Mesodermal cell (in vitro differentiated cells): ENCODE data around the gene UGT2B10. TPM values are rescaled to one million over a fixed set of nuclear protein-coding genes. Genes with fewer than 3 reads are reported as not detected.
"Not testable (repeated sequence)": the region's sequence is repeated elsewhere in the genome, so short reads cannot be mapped to it uniquely, and the experiment has no call there.

Experiments
- H3K27ac ChIP-seq: 2 replicates; pipeline ENCODE4 v1.7.0; 2013; ENCODE audit warnings: mild to moderate bottlenecking, low read depth, low read length, moderate library complexity; ENCODE audit not compliant: severe bottlenecking
- H3K36me3 ChIP-seq: 2 replicates; pipeline ENCODE4 v1.7.1; 2013; ENCODE audit warnings: mild to moderate bottlenecking, low read length, moderate library complexity; ENCODE audit not compliant: control insufficient read depth, insufficient read depth
- H3K4me1 ChIP-seq: one replicate; pipeline ENCODE4 v1.7.1; 2013; ENCODE audit warnings: mild to moderate bottlenecking, low read length; ENCODE audit not compliant: insufficient read depth, control insufficient read depth, poor library complexity, severe bottlenecking
- H3K4me3 ChIP-seq: 2 replicates; pipeline ENCODE4 v1.7.0; 2013; ENCODE audit warnings: low read length, control low read depth, mild to moderate bottlenecking; ENCODE audit not compliant: insufficient read depth, poor library complexity, severe bottlenecking; ENCODE audit errors: extremely low read depth
- H3K9me3 ChIP-seq: 2 replicates; pipeline ENCODE4 v1.7.1; 2013; ENCODE audit warnings: mild to moderate bottlenecking, low read length, moderate library complexity; ENCODE audit not compliant: control insufficient read depth
- WGBS, 2 experiments: methylation state at CpG; one replicate each; pipeline ENCODE4 v1.1.5; 2013; ENCODE audit warnings: missing lambda C conversion rate in 2 of 2; ENCODE audit not compliant: insufficient coverage in 2 of 2; 5-methylcytosine and 5-hydroxymethylcytosine counted together
- polyA plus RNA-seq, 2 experiments: library from polyadenylated mRNA; stranded (reverse); fragments of 50-300 nt; gene quantifications; one replicate each; pipeline ENCODE4 v1.2.3, GENCODE V29; 2013

Gene UGT2B10
- polyA plus RNA-seq (2013, experiment 1 of 2) = not detected
- not detected for polyA plus RNA-seq (2013, experiment 2 of 2)

GRCh38 chr4:68815617-68816409 is at the start of gene UGT2B10:
Gene UGT2B10, plus strand, starts transcription at chr4:68815994. Its CDS starts 26 bp downstream, at chr4:68816020.
- not testable (repeated sequence) for H3K36me3 ChIP-seq, H3K4me3 ChIP-seq, H3K27ac ChIP-seq, H3K9me3 ChIP-seq, H3K4me1 ChIP-seq
- 100% methylated on average over 1 of the region's 4 CpGs; no CpG with 5 or more reads in 1 of the 2 experiments for WGBS, 2 experiments

- H3K4me1 ChIP-seq, H3K4me3 ChIP-seq, H3K27ac ChIP-seq, H3K9me3 ChIP-seq, H3K36me3 ChIP-seq: not testable (repeated sequence)
These were observed 44.0 kb upstream of the UGT2B10 start for GRCh38 chr4:68771836-68772235.

GRCh38 chr4:68773699-68774098 is 42.1 kb upstream of the UGT2B10 start:
- Histone ChIP-seq H3K9me3 (no peaks in the 10 kb centered on the region), H3K27ac (no peak overlapping the region), H3K36me3 (no peaks in the 10 kb centered on the region), H3K4me1 (no peaks in the 10 kb centered on the region), H3K4me3 (no peak overlapping the region)
- WGBS, 2 experiments = 98 to 100% methylated on average over 3 to 5 of the region's 5 CpGs

GRCh38 chr4:68780232-68780631 is 35.6 kb upstream of the UGT2B10 start:
- H3K4me1 ChIP-seq = no peaks in the 10 kb centered on the region
- no peak overlapping the region for H3K4me3 ChIP-seq
- WGBS, 2 experiments = 100% methylated on average over 1 of the region's 1 CpG; no CpG with 5 or more reads in 1 of the 2 experiments
- no peaks in the 10 kb centered on the region for H3K36me3 ChIP-seq
- no peak overlapping the region for H3K27ac ChIP-seq
- no peaks in the 10 kb centered on the region for H3K9me3 ChIP-seq

GRCh38 chr4:68797048-68797447 is 18.7 kb upstream of the UGT2B10 start:
- WGBS, 2 experiments = 75 to 82% methylated on average over 1 of the region's 1 CpG
- H3K9me3 ChIP-seq = no peaks in the 10 kb centered on the region
- H3K27ac ChIP-seq = no peak overlapping the region
- H3K4me1 ChIP-seq = no peaks in the 10 kb centered on the region
- H3K4me3 ChIP-seq = no peak overlapping the region
- no peaks in the 10 kb centered on the region for H3K36me3 ChIP-seq

GRCh38 chr4:68797618-68798017 is 18.2 kb upstream of the UGT2B10 start:
- Histone ChIP-seq H3K4me3 (no peak overlapping the region), H3K27ac (no peak overlapping the region), H3K4me1 (no peaks in the 10 kb centered on the region), H3K9me3 (no peaks in the 10 kb centered on the region), H3K36me3 (no peaks in the 10 kb centered on the region)
- WGBS, 2 experiments = 40% methylated on average over 2 of the region's 3 CpGs; no CpG with 5 or more reads in 1 of the 2 experiments

GRCh38 chr4:68803013-68803412 is 12.8 kb upstream of the UGT2B10 start:
- Histone ChIP-seq H3K27ac (no peak overlapping the region), H3K4me1 (no peaks in the 10 kb centered on the region), H3K4me3 (no peak overlapping the region), H3K9me3 (peaks cover 8% of the 10 kb centered on the region), H3K36me3 (no peaks in the 10 kb centered on the region)
- 87 to 100% methylated on average over 4 of the region's 4 CpGs for WGBS, 2 experiments

- no peaks in the 10 kb centered on the region for H3K36me3 ChIP-seq
- no peaks in the 10 kb centered on the region for H3K4me1 ChIP-seq
- peaks cover 8% of the 10 kb centered on the region for H3K9me3 ChIP-seq
- no CpG with 5 or more reads among the region's 2 CpGs for WGBS, 2 experiments
- no peak overlapping the region for H3K4me3 ChIP-seq
- H3K27ac ChIP-seq = no peak overlapping the region
These were observed 7.7 kb upstream of the UGT2B10 start for GRCh38 chr4:68808060-68808459.

GRCh38 chr4:68810919-68811318 is 4.9 kb upstream of the UGT2B10 start:
- Histone ChIP-seq H3K4me3 (no peak overlapping the region), H3K27ac (no peak overlapping the region), H3K36me3 (no peaks in the 10 kb centered on the region), H3K9me3 (peaks cover 8% of the 10 kb centered on the region), H3K4me1 (no peaks in the 10 kb centered on the region)
- WGBS, 2 experiments = 100% methylated on average over 1 of the region's 2 CpGs; no CpG with 5 or more reads in 1 of the 2 experiments

GRCh38 chr4:68816410-68817265 is 844 bp downstream of the UGT2B10 start:
- not testable (repeated sequence) for H3K36me3 ChIP-seq, H3K4me3 ChIP-seq, H3K9me3 ChIP-seq, H3K4me1 ChIP-seq, H3K27ac ChIP-seq
- no CpG with 5 or more reads among the region's 5 CpGs for WGBS, 2 experiments
